Measurements from ENCODE around the gene HJURP. TPM values are rescaled to one million over a fixed set of nuclear protein-coding genes. Genes with fewer than 3 reads are reported as not detected.

HJURP gene
- total RNA-seq, 2 donors from 2014 or later = 0.35 to 1.1 TPM

- Mint-ChIP-seq H3K4me1 (peaks cover 17% of the 10 kb centered on the region), H3K27me3 (peaks cover 8% of the 10 kb centered on the region), H3K4me3 (no peak overlapping the region), H3K27ac (no peak overlapping the region), H3K36me3 (ENCODE audit: low read depth) (peaks cover 4% of the 10 kb centered on the region)
- no peak for DNase-seq
- H3K9me3 ChIP-seq (ENCODE audit: control insufficient read depth, low read length, poor library complexity, severe bottlenecking) = no peaks in the 10 kb centered on the region
- no peak for ATAC-seq
Observed at GRCh38 chr2:233858331-233858730, 4.0 kb upstream of the HJURP start.

GRCh38 chr2:233857511-233858141 lies 3.3 kb upstream of the HJURP start:
- Mint-ChIP-seq H3K36me3 (ENCODE audit: low read depth) (peaks cover 4% of the 10 kb centered on the region), H3K4me1 (peaks cover 17% of the 10 kb centered on the region), H3K4me3 (no peak overlapping the region), H3K27me3 (peaks cover 15% of the 10 kb centered on the region), H3K27ac (no peak overlapping the region)
- H3K9me3 ChIP-seq (ENCODE audit: control insufficient read depth, low read length, poor library complexity, severe bottlenecking) = no peaks in the 10 kb centered on the region
- peak; percentile 27 to 51 (median 33) for DNase-seq
- ATAC-seq = peak; percentile 24

GRCh38 chr2:233856184-233856583 lies 1.8 kb upstream of the HJURP start:
- H3K36me3 Mint-ChIP-seq (ENCODE audit: low read depth) = peaks cover 6% of the 10 kb centered on the region
- no peak for ATAC-seq
- no peak overlapping the region for H3K27ac Mint-ChIP-seq
- H3K4me3 Mint-ChIP-seq = no peak overlapping the region
- H3K4me1 Mint-ChIP-seq = peaks cover 20% of the 10 kb centered on the region
- DNase-seq = no peak
- H3K9me3 ChIP-seq (ENCODE audit: control insufficient read depth, low read length, poor library complexity, severe bottlenecking) = no peaks in the 10 kb centered on the region
- H3K27me3 Mint-ChIP-seq = peaks cover 23% of the 10 kb centered on the region

- H3K36me3 Mint-ChIP-seq (ENCODE audit: low read depth) = peaks cover 6% of the 10 kb centered on the region
- H3K27ac Mint-ChIP-seq = no peak overlapping the region
- no peaks in the 10 kb centered on the region for H3K9me3 ChIP-seq (ENCODE audit: control insufficient read depth, low read length, poor library complexity, severe bottlenecking)
- H3K27me3 Mint-ChIP-seq = peaks cover 23% of the 10 kb centered on the region
- H3K4me3 Mint-ChIP-seq = peak overlapping the region; percentile 100
- no peak for ATAC-seq
- no peak for DNase-seq
- peaks cover 20% of the 10 kb centered on the region for H3K4me1 Mint-ChIP-seq
Observed at GRCh38 chr2:233855345-233855744, 1.0 kb upstream of the HJURP start.

- Mint-ChIP-seq H3K4me1 (peaks cover 20% of the 10 kb centered on the region), H3K36me3 (ENCODE audit: low read depth) (peaks cover 5% of the 10 kb centered on the region), H3K4me3 (peak overlapping the region; percentile 100), H3K27ac (peak overlapping the region; percentile 89), H3K27me3 (peaks cover 23% of the 10 kb centered on the region)
- ATAC-seq = peak; percentile 1
- DNase-seq = no peak
- H3K9me3 ChIP-seq (ENCODE audit: control insufficient read depth, low read length, poor library complexity, severe bottlenecking) = no peaks in the 10 kb centered on the region
Observed at GRCh38 chr2:233853883-233854240, 473 bp downstream of the HJURP start.

GRCh38 chr2:233853353-233853752 lies 982 bp downstream of the HJURP start:
- ATAC-seq (no peak), DNase-seq (no peak)
- Mint-ChIP-seq H3K36me3 (ENCODE audit: low read depth) (peaks cover 8% of the 10 kb centered on the region), H3K27me3 (peaks cover 23% of the 10 kb centered on the region), H3K4me3 (peak overlapping the region; percentile 100), H3K27ac (no peak overlapping the region), H3K4me1 (peaks cover 22% of the 10 kb centered on the region)
- no peaks in the 10 kb centered on the region for H3K9me3 ChIP-seq (ENCODE audit: control insufficient read depth, low read length, poor library complexity, severe bottlenecking)

- peaks cover 17% of the 10 kb centered on the region for H3K4me1 Mint-ChIP-seq
- H3K9me3 ChIP-seq (ENCODE audit: control insufficient read depth, low read length, poor library complexity, severe bottlenecking) = no peaks in the 10 kb centered on the region
- peaks cover 23% of the 10 kb centered on the region for H3K27me3 Mint-ChIP-seq
- no peak overlapping the region for H3K27ac Mint-ChIP-seq
- ATAC-seq (no peak), DNase-seq (no peak)
- H3K36me3 Mint-ChIP-seq (ENCODE audit: low read depth) = peaks cover 9% of the 10 kb centered on the region
- H3K4me3 Mint-ChIP-seq = no peak overlapping the region
Observed at GRCh38 chr2:233852056-233852455, 2.3 kb downstream of the HJURP start.

- DNase-seq (no peak), ATAC-seq (no peak)
- Mint-ChIP-seq H3K4me1 (peaks cover 17% of the 10 kb centered on the region), H3K27ac (no peak overlapping the region), H3K27me3 (peaks cover 23% of the 10 kb centered on the region), H3K36me3 (ENCODE audit: low read depth) (peaks cover 9% of the 10 kb centered on the region), H3K4me3 (no peak overlapping the region)
- no peaks in the 10 kb centered on the region for H3K9me3 ChIP-seq (ENCODE audit: control insufficient read depth, low read length, poor library complexity, severe bottlenecking)
Observed at GRCh38 chr2:233851169-233851568, 3.2 kb downstream of the HJURP start.

- H3K4me3 Mint-ChIP-seq = no peak overlapping the region
- H3K27me3 Mint-ChIP-seq = peaks cover 23% of the 10 kb centered on the region
- ATAC-seq (no peak), DNase-seq (no peak)
- H3K27ac Mint-ChIP-seq = no peak overlapping the region
- peaks cover 9% of the 10 kb centered on the region for H3K36me3 Mint-ChIP-seq (ENCODE audit: low read depth)
- no peaks in the 10 kb centered on the region for H3K9me3 ChIP-seq (ENCODE audit: control insufficient read depth, low read length, poor library complexity, severe bottlenecking)
- peaks cover 15% of the 10 kb centered on the region for H3K4me1 Mint-ChIP-seq
Observed at GRCh38 chr2:233850745-233851144, 3.6 kb downstream of the HJURP start.

- no peak overlapping the region for H3K27ac Mint-ChIP-seq
- H3K9me3 ChIP-seq (ENCODE audit: control insufficient read depth, low read length, poor library complexity, severe bottlenecking) = no peaks in the 10 kb centered on the region
- DNase-seq (no peak), ATAC-seq (no peak)
- peaks cover 23% of the 10 kb centered on the region for H3K27me3 Mint-ChIP-seq
- peaks cover 9% of the 10 kb centered on the region for H3K36me3 Mint-ChIP-seq (ENCODE audit: low read depth)
- H3K4me3 Mint-ChIP-seq = no peak overlapping the region
- H3K4me1 Mint-ChIP-seq = peaks cover 12% of the 10 kb centered on the region
Observed at GRCh38 chr2:233849607-233850271, 4.6 kb downstream of the HJURP start.

- DNase-seq (no peak), ATAC-seq (no peak)
- no peaks in the 10 kb centered on the region for H3K9me3 ChIP-seq (ENCODE audit: control insufficient read depth, low read length, poor library complexity, severe bottlenecking)
- Mint-ChIP-seq H3K36me3 (ENCODE audit: low read depth) (peaks cover 7% of the 10 kb centered on the region), H3K27ac (peak overlapping the region; percentile 14), H3K27me3 (peaks cover 14% of the 10 kb centered on the region), H3K4me1 (peaks cover 5% of the 10 kb centered on the region), H3K4me3 (no peak overlapping the region)
Observed at GRCh38 chr2:233848276-233848675, 6.1 kb downstream of the HJURP start.

GRCh38 chr2:233847248-233847898 lies 7.0 kb downstream of the HJURP start:
- no peaks in the 10 kb centered on the region for H3K9me3 ChIP-seq (ENCODE audit: control insufficient read depth, low read length, poor library complexity, severe bottlenecking)
- no peak overlapping the region for H3K4me3 Mint-ChIP-seq
- no peak for ATAC-seq
- no peak for DNase-seq
- peaks cover 5% of the 10 kb centered on the region for H3K36me3 Mint-ChIP-seq (ENCODE audit: low read depth)
- H3K27ac Mint-ChIP-seq = no peak overlapping the region
- H3K27me3 Mint-ChIP-seq = peaks cover 5% of the 10 kb centered on the region
- peaks cover 5% of the 10 kb centered on the region for H3K4me1 Mint-ChIP-seq

- Mint-ChIP-seq H3K27ac (no peak overlapping the region), H3K27me3 (no peaks in the 10 kb centered on the region), H3K4me1 (peaks cover 4% of the 10 kb centered on the region), H3K4me3 (no peak overlapping the region), H3K36me3 (ENCODE audit: low read depth) (peaks cover 5% of the 10 kb centered on the region)
- H3K9me3 ChIP-seq (ENCODE audit: control insufficient read depth, low read length, poor library complexity, severe bottlenecking) = no peaks in the 10 kb centered on the region
- ATAC-seq = no peak
- DNase-seq = no peak
Observed at GRCh38 chr2:233846387-233847247, 7.7 kb downstream of the HJURP start.
